ENCODE measurements around the gene ATRN.

ATRN gene

GRCh38 chr20:3572151-3572550, 101.3 kb downstream of the ATRN start:
- no peaks in the 10 kb centered on the region for H3K9me2 ChIP-seq (ENCODE audit: low read depth, low read length)
- H3K79me2 ChIP-seq (ENCODE audit: insufficient read depth, low read length) = no peaks in the 10 kb centered on the region
- H2AFZ ChIP-seq (ENCODE audit: low read length) = no peak overlapping the region
- no peak overlapping the region for H3K4me3 ChIP-seq (ENCODE audit: low read depth, low read length, poor library complexity, severe bottlenecking)
- no peaks in the 10 kb centered on the region for H3K9me3 ChIP-seq (ENCODE audit: low read length)
- TF ChIP-seq CTCF (IDR thresholded peaks at IDR 0.05; ENCODE audit: low read length) = no peak
- no peak for TF ChIP-seq EZH2 (IDR thresholded peaks at IDR 0.05; ENCODE audit: borderline replicate concordance, low read length)
- H3K27me3 ChIP-seq (ENCODE audit: insufficient read depth, low read length) = no peaks in the 10 kb centered on the region
- H3F3A ChIP-seq (ENCODE audit: insufficient read depth, low read length) = no peaks in the 10 kb centered on the region
- H3K27ac ChIP-seq (ENCODE audit: low read depth, low read length, poor library complexity, severe bottlenecking) = no peak overlapping the region
- no peaks in the 10 kb centered on the region for H3K4me1 ChIP-seq (ENCODE audit: insufficient read depth, low read length, severe bottlenecking)
- H3K4me2 ChIP-seq (ENCODE audit: low read length) = no peak overlapping the region
- H3K36me3 ChIP-seq (ENCODE audit: insufficient read depth, low read length) = no peaks in the 10 kb centered on the region
- H4K20me1 ChIP-seq (ENCODE audit: insufficient read depth, low read length) = no peaks in the 10 kb centered on the region
- H3K9ac ChIP-seq (ENCODE audit: low read length) = no peak overlapping the region

GRCh38 chr20:3576363-3576762, 105.5 kb downstream of the ATRN start:
- TF ChIP-seq CTCF (IDR thresholded peaks at IDR 0.05; ENCODE audit: low read length) = no peak
- no peak for TF ChIP-seq EZH2 (IDR thresholded peaks at IDR 0.05; ENCODE audit: borderline replicate concordance, low read length)
- no peaks in the 10 kb centered on the region for H4K20me1 ChIP-seq (ENCODE audit: insufficient read depth, low read length)
- no peak overlapping the region for H3K4me2 ChIP-seq (ENCODE audit: low read length)
- H3K4me1 ChIP-seq (ENCODE audit: insufficient read depth, low read length, severe bottlenecking) = no peaks in the 10 kb centered on the region
- H3K9me2 ChIP-seq (ENCODE audit: low read depth, low read length) = no peaks in the 10 kb centered on the region
- H3K27ac ChIP-seq (ENCODE audit: low read depth, low read length, poor library complexity, severe bottlenecking) = no peak overlapping the region
- H3K27me3 ChIP-seq (ENCODE audit: insufficient read depth, low read length) = no peaks in the 10 kb centered on the region
- H3K36me3 ChIP-seq (ENCODE audit: insufficient read depth, low read length) = no peaks in the 10 kb centered on the region
- no peaks in the 10 kb centered on the region for H3F3A ChIP-seq (ENCODE audit: insufficient read depth, low read length)
- H3K79me2 ChIP-seq (ENCODE audit: insufficient read depth, low read length) = no peaks in the 10 kb centered on the region
- H3K9ac ChIP-seq (ENCODE audit: low read length) = no peak overlapping the region
- no peaks in the 10 kb centered on the region for H3K9me3 ChIP-seq (ENCODE audit: low read length)
- no peak overlapping the region for H3K4me3 ChIP-seq (ENCODE audit: low read depth, low read length, poor library complexity, severe bottlenecking)
- no peak overlapping the region for H2AFZ ChIP-seq (ENCODE audit: low read length)

- no peaks in the 10 kb centered on the region for H3K79me2 ChIP-seq (ENCODE audit: insufficient read depth, low read length)
- H3K4me3 ChIP-seq (ENCODE audit: low read depth, low read length, poor library complexity, severe bottlenecking) = no peak overlapping the region
- no peak overlapping the region for H2AFZ ChIP-seq (ENCODE audit: low read length)
- H3K9ac ChIP-seq (ENCODE audit: low read length) = no peak overlapping the region
- TF ChIP-seq EZH2 (IDR thresholded peaks at IDR 0.05; ENCODE audit: borderline replicate concordance, low read length) (no peak), CTCF (IDR thresholded peaks at IDR 0.05; ENCODE audit: low read length) (no peak)
- H3K27me3 ChIP-seq (ENCODE audit: insufficient read depth, low read length) = no peaks in the 10 kb centered on the region
- H3K9me3 ChIP-seq (ENCODE audit: low read length) = no peaks in the 10 kb centered on the region
- H3F3A ChIP-seq (ENCODE audit: insufficient read depth, low read length) = no peaks in the 10 kb centered on the region
- H4K20me1 ChIP-seq (ENCODE audit: insufficient read depth, low read length) = no peaks in the 10 kb centered on the region
- no peaks in the 10 kb centered on the region for H3K9me2 ChIP-seq (ENCODE audit: low read depth, low read length)
- no peak overlapping the region for H3K4me2 ChIP-seq (ENCODE audit: low read length)
- no peak overlapping the region for H3K27ac ChIP-seq (ENCODE audit: low read depth, low read length, poor library complexity, severe bottlenecking)
- H3K36me3 ChIP-seq (ENCODE audit: insufficient read depth, low read length) = no peaks in the 10 kb centered on the region
- no peaks in the 10 kb centered on the region for H3K4me1 ChIP-seq (ENCODE audit: insufficient read depth, low read length, severe bottlenecking)
Measured at GRCh38 chr20:3577366-3577765, 106.5 kb downstream of the ATRN start.

Measured in OCI-LY1 (cell line).